Cardiac fibroblast (primary cell): Measurements from ENCODE around the gene TRMT1.

Experiments used
- DNase-seq, 2 donors: peaks; one replicate each; pipeline versions ENCODE4 v3.0.0 to v3.0.0-alpha.2; 2010; ENCODE audit warnings: low read depth in 2 of 2
- H3K4me3 ChIP-seq, 2 donors: replicated peaks in 1 of 2; 1 replicate in 1 of 2; 2 replicates in 1 of 2; pipeline ENCODE4 v1.5.1; 2011; ENCODE audit warnings: low read depth in 2 of 2, low read length in 2 of 2, mild to moderate bottlenecking in 2 of 2, moderate library complexity in 1 of 2
- CTCF ChIP-seq: IDR thresholded peaks from one replicate; pipeline ENCODE4 v1.5.1; 2011; ENCODE audit warnings: low read depth, mild to moderate bottlenecking, low read length, inconsistent platforms

TRMT1 gene

DNA sequence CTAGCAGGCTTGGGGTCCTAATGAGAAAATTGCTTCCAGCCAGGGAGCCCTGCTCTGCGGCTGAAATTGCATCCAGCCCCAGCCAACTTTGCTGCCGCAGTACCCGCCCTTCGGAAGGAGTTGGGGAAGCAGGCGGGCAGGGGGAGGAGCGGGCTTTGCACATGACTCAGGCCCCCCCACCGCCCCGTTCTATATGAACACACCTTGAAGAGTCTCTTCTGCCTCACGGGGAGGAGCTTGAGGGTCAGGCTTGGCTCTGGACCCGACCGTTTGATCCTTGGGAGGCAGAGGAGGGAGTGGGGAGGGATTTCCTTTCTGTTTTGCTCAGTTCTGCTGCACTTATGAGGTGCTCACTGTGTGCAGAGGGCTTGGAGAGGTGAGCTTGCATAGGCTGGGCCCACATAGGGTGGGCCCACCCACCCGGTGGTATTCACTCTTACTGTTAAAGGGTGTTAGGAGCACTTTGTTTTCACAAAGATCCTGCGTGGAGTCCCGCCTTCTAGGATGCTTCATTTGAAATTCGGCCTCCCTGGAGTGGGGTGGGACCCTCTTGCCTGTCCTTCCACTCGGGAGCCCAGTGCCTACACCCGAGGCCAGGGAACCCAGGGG, 60.4 kb downstream of the TRMT1 start:
- DNase-seq, result peak; percentile 74 to 83
- H3K4me3 ChIP-seq, result peak overlapping the region in 1 of 2 donors; percentile 15

GRCh38 chr19:13055213-13056051, 61.1 kb downstream of the TRMT1 start:
- H3K4me3 ChIP-seq, result peak overlapping the region in 1 of 2 donors; percentile 15
- DNase-seq, result peak; percentile 90 to 98
- no peak for TF ChIP-seq CTCF

More for the DNA sequence above, 60.4 kb downstream of the TRMT1 start:
- no peak for TF ChIP-seq CTCF
